Measurements from ENCODE around the gene GPX3.

GPX3 gene

DNA sequence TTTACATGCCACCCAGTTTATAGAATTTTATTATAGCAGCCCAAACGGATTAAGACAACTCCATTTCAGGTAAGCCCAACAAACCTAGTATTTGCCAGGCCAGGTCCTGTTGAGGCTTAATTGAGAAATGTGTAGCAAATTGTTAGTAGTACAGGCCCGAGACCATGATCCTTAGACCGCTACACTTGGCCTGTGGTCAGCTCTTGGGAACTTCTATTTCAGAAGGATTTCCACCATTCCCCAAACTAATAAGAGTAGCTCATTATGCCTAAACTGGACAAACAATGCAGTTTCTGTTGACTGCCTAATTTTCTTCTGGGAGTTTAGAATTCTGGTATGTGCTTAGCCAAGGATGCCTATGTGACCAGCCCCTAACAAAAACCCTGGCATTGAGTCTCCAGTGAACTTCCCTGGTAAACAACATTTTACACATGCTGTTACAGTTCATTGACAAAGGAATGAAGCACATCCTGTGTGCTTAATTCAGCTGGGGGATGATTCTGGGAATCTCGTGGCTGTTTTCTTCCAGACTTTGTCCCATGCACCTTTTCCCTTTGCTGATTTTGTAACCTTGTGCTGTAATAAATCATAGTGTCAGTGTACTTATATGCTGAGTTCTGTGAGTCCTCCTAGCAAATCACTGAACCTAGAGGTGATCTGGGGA, 5.6 kb upstream of the GPX3 start:
- DNase-seq: no peak

DNA sequence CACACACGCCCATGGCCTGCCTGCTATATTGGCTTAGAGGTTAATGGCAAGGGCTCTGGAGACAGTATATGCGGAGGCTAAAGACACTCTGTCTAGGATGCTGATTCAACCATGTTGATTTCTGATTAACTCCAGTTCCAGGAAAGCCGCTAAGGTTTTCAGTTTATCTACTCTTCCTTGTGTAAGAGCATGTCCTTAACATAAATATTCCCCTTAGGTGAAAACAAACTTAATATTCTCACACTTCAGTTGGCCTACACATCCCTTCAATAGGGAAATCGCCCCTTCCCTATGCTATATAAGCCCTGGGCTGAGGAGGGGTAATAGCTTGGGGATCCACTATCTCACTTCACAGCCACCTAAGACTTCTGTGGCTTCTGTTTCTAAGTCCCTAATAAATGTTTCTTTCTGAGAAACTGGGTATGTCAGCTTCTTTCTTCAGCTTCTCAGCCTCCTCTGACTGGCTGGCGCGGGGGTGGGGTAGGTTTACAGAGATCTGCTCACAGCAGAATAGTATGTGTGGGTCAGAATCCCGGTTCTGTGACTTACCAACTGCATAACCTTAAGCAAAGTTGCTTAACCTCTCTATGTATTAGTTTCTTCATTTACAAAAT, 4.3 kb upstream of the GPX3 start:
- no peak for DNase-seq

DNA sequence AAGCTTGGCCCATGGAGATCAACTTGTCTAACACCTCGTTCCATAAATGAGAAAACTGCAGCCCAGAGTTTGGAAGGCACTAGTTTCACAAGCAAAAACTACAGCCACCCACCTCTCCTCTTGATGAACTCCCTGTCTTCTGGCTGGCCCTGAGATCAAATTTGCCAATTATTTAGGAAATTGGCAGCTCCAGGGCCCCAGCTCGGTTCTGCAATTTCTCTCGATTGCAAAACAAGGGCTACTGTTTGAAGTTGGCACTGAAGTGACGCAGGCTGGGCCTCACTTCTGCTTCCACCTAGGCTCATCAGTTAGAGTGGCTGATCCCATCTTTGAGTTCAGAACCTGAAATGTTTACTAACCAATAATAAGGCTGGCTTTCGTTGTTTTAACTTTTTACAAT, 3.7 kb upstream of the GPX3 start:
- DNase-seq: no peak

GRCh38 chr5:151017897-151018296, 2.5 kb upstream of the GPX3 start:
- DNase-seq: no peak

DNA sequence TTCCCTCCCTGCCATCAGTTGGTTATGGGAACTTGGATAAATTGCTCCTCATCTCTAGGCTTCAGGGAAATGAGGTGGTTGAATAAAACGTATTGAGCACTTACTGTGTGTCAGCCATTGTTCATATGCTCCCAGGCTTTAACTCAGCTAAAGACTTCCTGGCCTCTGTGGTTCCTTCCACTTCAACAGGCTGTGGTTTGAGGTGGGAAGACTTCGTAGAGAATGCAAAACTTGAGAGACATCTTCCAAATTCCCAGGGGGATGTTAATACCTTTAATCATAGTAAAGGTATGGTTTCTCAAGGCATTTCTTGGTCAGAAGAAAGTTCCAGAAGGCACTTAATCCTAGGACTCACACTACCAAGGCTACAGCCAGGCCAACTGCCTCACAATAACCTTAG, 1.5 kb upstream of the GPX3 start:
- DNase-seq: no peak

DNA sequence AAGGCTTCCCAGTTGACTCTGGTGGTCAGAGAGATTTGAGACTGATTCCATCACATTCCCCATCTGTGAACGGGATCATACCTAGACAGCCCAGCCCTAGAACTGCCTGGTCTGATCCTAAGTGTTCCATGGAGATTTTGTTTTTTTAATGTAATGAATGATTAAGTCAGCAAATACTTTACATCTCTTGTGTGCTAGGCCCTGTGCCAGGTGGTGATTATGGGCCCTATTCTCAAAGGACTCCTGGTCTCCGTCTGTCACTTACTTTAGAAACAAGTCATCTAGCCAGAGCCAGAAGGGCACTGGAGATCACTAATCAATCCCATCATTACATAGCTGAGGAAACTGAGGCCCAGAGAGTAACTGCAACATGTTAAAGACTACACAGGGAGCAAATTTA, 1.1 kb upstream of the GPX3 start:
- no peak for DNase-seq

DNA sequence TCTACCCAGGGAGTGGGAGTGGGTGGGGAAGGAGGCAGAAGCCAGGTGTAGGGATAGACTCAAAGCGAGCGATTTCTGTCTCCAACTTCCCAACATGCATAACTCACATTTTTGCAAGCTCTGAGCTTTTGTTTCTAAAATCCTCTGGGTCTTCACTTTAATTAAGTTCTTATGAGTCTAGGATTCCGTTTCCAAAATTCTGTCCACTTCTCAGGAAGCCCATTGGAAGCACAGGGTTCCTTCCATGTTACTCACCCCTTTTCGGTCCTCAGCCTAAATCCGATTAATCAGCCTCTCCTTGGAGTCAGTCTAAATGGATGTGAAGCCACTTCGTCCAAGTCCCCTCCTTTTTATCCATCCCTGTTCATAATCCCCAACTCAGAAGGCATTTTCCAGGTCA, 1.4 kb downstream of the GPX3 start:
- no peak for DNase-seq

DNA sequence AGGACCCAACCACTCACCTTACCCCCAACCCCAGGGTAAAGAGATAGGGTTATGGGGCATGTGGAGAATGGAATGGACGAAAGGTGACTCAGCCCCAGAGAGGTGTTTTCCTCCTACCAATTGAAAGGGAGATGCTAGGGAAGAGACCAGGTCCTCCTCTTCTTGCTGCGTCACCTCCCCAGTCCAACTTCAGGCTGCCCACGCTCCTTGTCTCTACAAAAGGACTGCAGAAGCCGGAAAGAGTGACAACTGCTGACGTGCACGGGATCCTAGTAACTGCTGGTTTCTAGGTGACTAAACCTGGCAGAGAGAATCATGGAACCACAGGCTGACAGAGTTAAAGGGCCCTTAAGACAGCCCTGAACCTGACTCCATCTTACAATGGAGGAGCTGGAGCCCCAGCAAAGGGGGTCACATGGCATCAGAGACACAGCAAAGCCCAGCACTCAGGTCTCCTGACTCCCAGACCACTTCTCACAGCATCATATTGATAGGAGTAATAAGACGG, 2.2 kb downstream of the GPX3 start:
- no peak for DNase-seq

GRCh38 chr5:151023047-151023615, 2.7 kb downstream of the GPX3 start:
- no peak for DNase-seq

DNA sequence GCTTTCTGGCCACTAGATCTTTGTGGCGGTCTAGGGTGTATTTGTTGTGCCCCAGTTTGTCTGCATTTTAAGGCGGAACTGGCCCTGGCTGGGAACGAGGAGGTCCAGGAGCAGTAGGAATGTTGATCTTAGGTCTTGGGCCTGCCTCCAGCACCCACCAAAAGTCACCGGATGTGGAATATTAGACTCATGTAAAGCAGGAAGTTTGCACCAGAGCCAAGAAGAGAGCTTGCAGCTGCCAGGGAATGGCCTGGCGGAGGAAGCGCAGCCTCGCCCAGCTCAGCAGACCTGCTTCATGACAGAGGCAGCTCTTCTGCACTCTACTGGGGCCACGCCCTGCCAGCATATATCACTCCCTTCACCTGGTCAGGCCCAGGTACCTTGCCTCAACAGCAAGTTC, 3.3 kb downstream of the GPX3 start:
- no peak for DNase-seq

- no peak for DNase-seq
Measured at GRCh38 chr5:151024440-151025249, 4.3 kb downstream of the GPX3 start.

DNA sequence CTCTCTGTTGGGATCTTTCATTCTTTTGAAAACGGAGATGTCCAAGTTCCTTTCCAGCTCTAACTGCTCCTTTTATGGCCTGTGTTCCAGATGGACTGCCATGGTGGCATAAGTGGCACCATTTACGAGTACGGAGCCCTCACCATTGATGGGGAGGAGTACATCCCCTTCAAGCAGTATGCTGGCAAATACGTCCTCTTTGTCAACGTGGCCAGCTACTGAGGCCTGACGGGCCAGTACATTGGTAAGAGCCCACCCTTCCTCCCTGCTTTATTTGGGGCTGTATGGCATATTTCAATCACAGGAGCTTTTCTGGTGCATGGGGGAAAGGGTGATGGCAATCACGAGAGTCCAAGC, 4.8 kb downstream of the GPX3 start:
- DNase-seq: no peak

GRCh38 chr5:151026088-151026487, 5.7 kb downstream of the GPX3 start:
- DNase-seq: no peak

DNA sequence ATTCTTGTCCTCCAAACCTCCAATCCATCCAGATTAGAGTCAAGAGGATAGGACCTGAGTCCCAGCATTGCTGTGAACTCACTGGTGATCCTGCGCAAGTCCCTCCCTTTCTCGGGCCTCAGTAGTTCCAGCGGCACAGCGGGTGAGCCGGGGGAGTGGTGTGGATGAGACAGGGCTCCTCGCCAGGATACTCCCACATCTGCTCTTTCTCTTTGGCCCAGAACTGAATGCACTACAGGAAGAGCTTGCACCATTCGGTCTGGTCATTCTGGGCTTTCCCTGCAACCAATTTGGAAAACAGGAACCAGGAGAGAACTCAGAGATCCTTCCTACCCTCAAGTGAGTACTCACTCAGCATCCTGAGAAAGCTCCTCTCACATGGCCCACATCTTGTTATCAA, 6.3 kb downstream of the GPX3 start:
- no peak for DNase-seq

DNA sequence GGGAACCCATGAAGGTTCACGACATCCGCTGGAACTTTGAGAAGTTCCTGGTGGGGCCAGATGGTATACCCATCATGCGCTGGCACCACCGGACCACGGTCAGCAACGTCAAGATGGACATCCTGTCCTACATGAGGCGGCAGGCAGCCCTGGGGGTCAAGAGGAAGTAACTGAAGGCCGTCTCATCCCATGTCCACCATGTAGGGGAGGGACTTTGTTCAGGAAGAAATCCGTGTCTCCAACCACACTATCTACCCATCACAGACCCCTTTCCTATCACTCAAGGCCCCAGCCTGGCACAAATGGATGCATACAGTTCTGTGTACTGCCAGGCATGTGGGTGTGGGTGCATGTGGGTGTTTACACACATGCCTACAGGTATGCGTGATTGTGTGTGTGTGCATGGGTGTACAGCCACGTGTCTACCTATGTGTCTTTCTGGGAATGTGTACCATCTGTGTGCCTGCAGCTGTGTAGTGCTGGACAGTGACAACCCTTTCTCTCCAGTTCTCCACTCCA, 7.6 kb downstream of the GPX3 start:
- no peak for DNase-seq

- no peak for DNase-seq
Measured at GRCh38 chr5:151028717-151029116, 8.3 kb downstream of the GPX3 start.

GRCh38 chr5:151029179-151030055, 9.0 kb downstream of the GPX3 start:
- no peak for DNase-seq

DNA sequence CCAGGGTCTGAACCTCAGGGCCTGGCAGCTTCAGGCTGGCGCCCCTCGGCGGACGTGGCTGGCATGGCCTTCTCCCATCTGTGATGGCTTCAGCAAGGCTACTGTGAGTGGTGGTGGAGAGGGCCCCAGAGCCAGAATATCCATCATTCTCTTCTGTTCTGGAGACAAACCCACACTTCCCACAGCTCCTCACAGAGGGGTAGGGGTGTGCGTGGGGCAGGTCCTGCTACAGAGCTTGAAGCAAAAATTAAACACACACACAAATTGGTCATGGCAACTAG, 9.6 kb downstream of the GPX3 start:
- DNase-seq: no peak

GRCh38 chr5:151030379-151030778, 10.0 kb downstream of the GPX3 start:
- DNase-seq: no peak

GRCh38 chr5:151031554-151031953, 11.2 kb downstream of the GPX3 start:
- no peak for DNase-seq

- DNase-seq: no peak
Measured at GRCh38 chr5:151033217-151033934, 13.0 kb downstream of the GPX3 start.

Data from NCI-H2227 treated with DMSO at 0.1 percent for 48 hours (cell line).